ENCODE measurements around the gene KIRREL3.

DNA sequence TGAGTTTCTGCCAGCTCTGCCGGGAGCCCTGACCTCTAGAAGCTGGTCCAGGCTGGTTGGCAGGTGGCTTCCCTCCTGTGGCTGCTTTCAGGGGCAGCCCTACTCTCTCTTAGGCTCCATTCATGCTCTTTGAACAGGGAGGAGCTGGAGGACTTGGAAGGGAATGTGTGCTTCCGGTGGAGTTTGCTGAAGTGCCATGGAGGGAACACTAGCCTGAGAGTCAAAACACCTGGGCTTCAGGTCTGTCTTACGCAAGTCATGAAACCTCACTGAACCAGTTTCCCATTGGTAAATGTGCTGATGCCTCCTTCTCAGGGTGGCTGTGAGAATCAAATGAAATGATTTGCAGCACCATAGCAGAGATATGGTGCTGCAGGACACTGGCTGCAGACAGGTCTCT is 224.5 kb downstream of the KIRREL3 start:
- TF ChIP-seq EZH2 (IDR thresholded peaks at IDR 0.05) (no peak), POLR2AphosphoS5 (IDR thresholded peaks at IDR 0.05; ENCODE audit: borderline replicate concordance, low read depth, low read length) (no peak)

Data from SK-N-MC (cell line).